GM12892 (cell line): ENCODE results near the gene CALCOCO1.

Source experiments
- POLR2A ChIP-seq: IDR thresholded peaks from 2 replicates; pipeline ENCODE4 v1.6.1; 2011; ENCODE audit warnings: low read depth, low read length, control low read depth
- POLR2AphosphoS5 ChIP-seq: IDR thresholded peaks from 2 replicates; pipeline ENCODE4 v1.6.1; 2011; ENCODE audit warnings: low read depth, low read length, control low read depth

- TF ChIP-seq POLR2A (no peak), POLR2AphosphoS5 (no peak)
Measured at GRCh38 chr12:53758730-53759103, 31.5 kb upstream of the CALCOCO1 start.
